A549 (cell line): ENCODE measurements around the gene KCTD21.

Source experiments
- CBX2 ChIP-seq: fragments of 200-600 bp; sonication (generic); IDR thresholded peaks from 2 replicates; pipeline ENCODE4 v1.6.1; 2016; ENCODE audit warnings: low read depth, mild to moderate bottlenecking, borderline replicate concordance
- EHMT2 ChIP-seq: fragments of 200-600 bp; sonication (generic); IDR thresholded peaks from 2 replicates; pipeline ENCODE4 v1.6.1; 2016; ENCODE audit warnings: antibody characterized with exemption, low read depth, mild to moderate bottlenecking, moderate library complexity
- EP300 ChIP-seq, 2 experiments: fragments of >200 bp; sonication (Bioruptor Twin); formaldehyde crosslinking; IDR thresholded peaks; 2 replicates in 1 of 2; 3 replicates in 1 of 2; pipeline ENCODE4 v1.6.1; 2016 to 2017
- MYC ChIP-seq: IDR thresholded peaks from 2 replicates; pipeline ENCODE4 v1.6.1; 2012; ENCODE audit warnings: mild to moderate bottlenecking, inconsistent platforms, low read length, improper control_type of control experiment, borderline replicate concordance
- PHF8 ChIP-seq: fragments of 200-600 bp; sonication (generic); IDR thresholded peaks from 2 replicates; pipeline ENCODE4 v1.6.1; 2016; ENCODE audit warnings: low read depth, mild to moderate bottlenecking, antibody characterized with exemption, moderate library complexity, borderline replicate concordance
- POLR2A ChIP-seq: IDR thresholded peaks from 2 replicates; pipeline ENCODE4 v1.6.1; 2012; ENCODE audit warnings: mild to moderate bottlenecking, low read length
- RARB ChIP-seq: fragments of 250-450 bp; sonication (Bioruptor Pico); IDR thresholded peaks from 2 replicates; pipeline ENCODE4 v1.8.0; 2021; ENCODE audit warnings: mild to moderate bottlenecking, moderate library complexity
- ZFP36 ChIP-seq: fragments of 450-650 bp; IDR thresholded peaks from 2 replicates; pipeline ENCODE4 v1.6.1; 2014; ENCODE audit warnings: borderline replicate concordance; ENCODE audit not compliant: partially characterized antibody
- TF ChIP-seq, protein P1 (sequence below): fragments of >200 bp; sonication (Bioruptor Twin); formaldehyde crosslinking; IDR thresholded peaks from 3 replicates; pipeline ENCODE4 v1.5.1; 2016
- TF ChIP-seq, protein P2 (sequence below): fragments of 150-350 bp; IDR thresholded peaks from 2 replicates; pipeline ENCODE4 v1.6.1; 2014; ENCODE audit warnings: low read depth, mild to moderate bottlenecking, low read length
- TF ChIP-seq, protein P3 (sequence below): fragments of 200-600 bp; sonication (generic); IDR thresholded peaks from 2 replicates; pipeline ENCODE4 v1.6.1; 2016; ENCODE audit warnings: antibody characterized with exemption, mild to moderate bottlenecking, moderate library complexity

DNA sequence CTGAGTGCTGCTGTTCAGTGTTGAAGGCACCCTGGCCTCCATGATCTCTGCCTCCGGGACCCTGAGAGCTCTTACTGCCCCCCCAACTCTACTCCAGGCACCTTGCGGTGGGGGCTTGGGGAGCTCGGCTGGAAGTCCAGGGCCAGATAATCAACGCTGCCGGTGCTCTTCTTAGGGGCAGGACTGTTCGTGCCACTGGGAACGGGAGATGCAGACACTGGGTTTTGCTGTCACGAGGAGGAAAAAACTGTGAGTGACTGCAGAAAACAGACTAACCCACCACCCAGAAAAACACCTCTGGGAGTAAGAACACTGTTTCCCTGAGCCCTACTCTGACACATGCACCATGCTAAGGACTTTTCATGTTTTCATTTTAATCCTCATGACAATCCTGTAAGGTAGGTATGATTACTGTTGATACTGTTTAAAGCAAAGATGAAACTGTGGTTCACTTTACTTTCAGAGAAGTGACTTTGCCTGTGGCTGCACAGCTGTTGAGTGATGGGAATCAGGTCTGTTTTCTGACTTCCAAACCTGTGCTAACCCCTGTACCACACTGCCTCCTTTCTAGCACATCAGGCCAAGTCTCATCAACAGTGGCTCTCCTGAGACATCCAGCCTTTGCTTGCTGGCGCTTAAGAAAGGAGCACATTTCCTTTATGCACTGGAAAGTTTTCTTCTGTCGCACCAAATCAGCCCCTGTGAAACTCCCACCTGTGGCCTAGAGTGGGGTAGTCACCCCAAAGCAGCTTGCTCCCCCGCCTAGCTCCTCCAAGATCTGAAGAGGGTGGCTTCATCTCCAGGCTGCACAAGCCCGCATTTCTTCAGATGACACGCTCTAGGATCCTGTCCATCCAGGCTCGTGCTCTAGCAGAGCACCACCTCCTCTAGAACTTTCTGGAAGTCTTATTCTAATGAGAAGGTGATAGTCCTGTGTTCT lies 32.1 kb upstream of the KCTD21 start:
- TF ChIP-seq, protein P1, sequence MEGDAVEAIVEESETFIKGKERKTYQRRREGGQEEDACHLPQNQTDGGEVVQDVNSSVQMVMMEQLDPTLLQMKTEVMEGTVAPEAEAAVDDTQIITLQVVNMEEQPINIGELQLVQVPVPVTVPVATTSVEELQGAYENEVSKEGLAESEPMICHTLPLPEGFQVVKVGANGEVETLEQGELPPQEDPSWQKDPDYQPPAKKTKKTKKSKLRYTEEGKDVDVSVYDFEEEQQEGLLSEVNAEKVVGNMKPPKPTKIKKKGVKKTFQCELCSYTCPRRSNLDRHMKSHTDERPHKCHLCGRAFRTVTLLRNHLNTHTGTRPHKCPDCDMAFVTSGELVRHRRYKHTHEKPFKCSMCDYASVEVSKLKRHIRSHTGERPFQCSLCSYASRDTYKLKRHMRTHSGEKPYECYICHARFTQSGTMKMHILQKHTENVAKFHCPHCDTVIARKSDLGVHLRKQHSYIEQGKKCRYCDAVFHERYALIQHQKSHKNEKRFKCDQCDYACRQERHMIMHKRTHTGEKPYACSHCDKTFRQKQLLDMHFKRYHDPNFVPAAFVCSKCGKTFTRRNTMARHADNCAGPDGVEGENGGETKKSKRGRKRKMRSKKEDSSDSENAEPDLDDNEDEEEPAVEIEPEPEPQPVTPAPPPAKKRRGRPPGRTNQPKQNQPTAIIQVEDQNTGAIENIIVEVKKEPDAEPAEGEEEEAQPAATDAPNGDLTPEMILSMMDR, result no peak
- no peak for TF ChIP-seq PHF8
- no peak for TF ChIP-seq RARB (CRISPR knock-in tag)
- TF ChIP-seq, protein P2, sequence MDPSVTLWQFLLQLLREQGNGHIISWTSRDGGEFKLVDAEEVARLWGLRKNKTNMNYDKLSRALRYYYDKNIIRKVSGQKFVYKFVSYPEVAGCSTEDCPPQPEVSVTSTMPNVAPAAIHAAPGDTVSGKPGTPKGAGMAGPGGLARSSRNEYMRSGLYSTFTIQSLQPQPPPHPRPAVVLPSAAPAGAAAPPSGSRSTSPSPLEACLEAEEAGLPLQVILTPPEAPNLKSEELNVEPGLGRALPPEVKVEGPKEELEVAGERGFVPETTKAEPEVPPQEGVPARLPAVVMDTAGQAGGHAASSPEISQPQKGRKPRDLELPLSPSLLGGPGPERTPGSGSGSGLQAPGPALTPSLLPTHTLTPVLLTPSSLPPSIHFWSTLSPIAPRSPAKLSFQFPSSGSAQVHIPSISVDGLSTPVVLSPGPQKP, result no peak
- TF ChIP-seq CBX2, result no peak
- TF ChIP-seq POLR2A, result no peak
- no peak for TF ChIP-seq EP300 (IDR thresholded peaks at IDR 0.05)
- TF ChIP-seq, protein P3, sequence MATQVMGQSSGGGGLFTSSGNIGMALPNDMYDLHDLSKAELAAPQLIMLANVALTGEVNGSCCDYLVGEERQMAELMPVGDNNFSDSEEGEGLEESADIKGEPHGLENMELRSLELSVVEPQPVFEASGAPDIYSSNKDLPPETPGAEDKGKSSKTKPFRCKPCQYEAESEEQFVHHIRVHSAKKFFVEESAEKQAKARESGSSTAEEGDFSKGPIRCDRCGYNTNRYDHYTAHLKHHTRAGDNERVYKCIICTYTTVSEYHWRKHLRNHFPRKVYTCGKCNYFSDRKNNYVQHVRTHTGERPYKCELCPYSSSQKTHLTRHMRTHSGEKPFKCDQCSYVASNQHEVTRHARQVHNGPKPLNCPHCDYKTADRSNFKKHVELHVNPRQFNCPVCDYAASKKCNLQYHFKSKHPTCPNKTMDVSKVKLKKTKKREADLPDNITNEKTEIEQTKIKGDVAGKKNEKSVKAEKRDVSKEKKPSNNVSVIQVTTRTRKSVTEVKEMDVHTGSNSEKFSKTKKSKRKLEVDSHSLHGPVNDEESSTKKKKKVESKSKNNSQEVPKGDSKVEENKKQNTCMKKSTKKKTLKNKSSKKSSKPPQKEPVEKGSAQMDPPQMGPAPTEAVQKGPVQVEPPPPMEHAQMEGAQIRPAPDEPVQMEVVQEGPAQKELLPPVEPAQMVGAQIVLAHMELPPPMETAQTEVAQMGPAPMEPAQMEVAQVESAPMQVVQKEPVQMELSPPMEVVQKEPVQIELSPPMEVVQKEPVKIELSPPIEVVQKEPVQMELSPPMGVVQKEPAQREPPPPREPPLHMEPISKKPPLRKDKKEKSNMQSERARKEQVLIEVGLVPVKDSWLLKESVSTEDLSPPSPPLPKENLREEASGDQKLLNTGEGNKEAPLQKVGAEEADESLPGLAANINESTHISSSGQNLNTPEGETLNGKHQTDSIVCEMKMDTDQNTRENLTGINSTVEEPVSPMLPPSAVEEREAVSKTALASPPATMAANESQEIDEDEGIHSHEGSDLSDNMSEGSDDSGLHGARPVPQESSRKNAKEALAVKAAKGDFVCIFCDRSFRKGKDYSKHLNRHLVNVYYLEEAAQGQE, result no peak
- TF ChIP-seq EHMT2, result no peak
- no peak for TF ChIP-seq ZFP36
- no peak for TF ChIP-seq MYC
